Medulla oblongata (tissue), 1 donor: ENCODE results near the gene SLC38A8.

Experiments used
- DNase-seq: peaks from one replicate; pipeline ENCODE4 v3.0.0-alpha.2; 2015; ENCODE audit errors: extremely low spot score

The SLC38A8 gene

GRCh38 chr16:84048871-84049270 is 6.3 kb upstream of the SLC38A8 start:
- DNase-seq = no peak

- no peak for DNase-seq
Measured at GRCh38 chr16:84048270-84048669, 5.7 kb upstream of the SLC38A8 start.

- DNase-seq = no peak
Measured at GRCh38 chr16:84047626-84048025, 5.0 kb upstream of the SLC38A8 start.

- no peak for DNase-seq
Measured at GRCh38 chr16:84047206-84047605, 4.6 kb upstream of the SLC38A8 start.

GRCh38 chr16:84045818-84046470 is 3.3 kb upstream of the SLC38A8 start:
- DNase-seq = no peak

- DNase-seq = no peak
Measured at GRCh38 chr16:84045001-84045817, 2.6 kb upstream of the SLC38A8 start.

- DNase-seq = no peak
Measured at GRCh38 chr16:84044118-84044488, 1.5 kb upstream of the SLC38A8 start.

- no peak for DNase-seq
Measured at GRCh38 chr16:84043486-84044117, 1.0 kb upstream of the SLC38A8 start.

- DNase-seq = no peak
Measured at GRCh38 chr16:84042879-84043485, 387 bp upstream of the SLC38A8 start.

- DNase-seq = no peak
Measured at GRCh38 chr16:84041881-84042280, 714 bp downstream of the SLC38A8 start.

- peak; percentile 30 for DNase-seq
Measured at GRCh38 chr16:84040823-84041820, 1.5 kb downstream of the SLC38A8 start.

GRCh38 chr16:84040226-84040822 is 2.3 kb downstream of the SLC38A8 start:
- no peak for DNase-seq

- DNase-seq = no peak
Measured at GRCh38 chr16:84039696-84040095, 2.9 kb downstream of the SLC38A8 start.

- no peak for DNase-seq
Measured at GRCh38 chr16:84038469-84038868, 4.1 kb downstream of the SLC38A8 start.

GRCh38 chr16:84036982-84037425 is 5.6 kb downstream of the SLC38A8 start:
- DNase-seq = no peak

- no peak for DNase-seq
Measured at GRCh38 chr16:84036131-84036530, 6.5 kb downstream of the SLC38A8 start.

GRCh38 chr16:84034516-84034915 is 8.1 kb downstream of the SLC38A8 start:
- no peak for DNase-seq

GRCh38 chr16:84033251-84034195 is 9.1 kb downstream of the SLC38A8 start:
- DNase-seq = no peak

- no peak for DNase-seq
Measured at GRCh38 chr16:84032458-84033178, 10.0 kb downstream of the SLC38A8 start.
